HG02981 (cell line): Measurements from ENCODE around the gene PA2G4.
"Not testable (repeated sequence)": the region's sequence is repeated elsewhere in the genome, so short reads cannot be mapped to it uniquely, and the experiment has no call there.

ENCODE experiments used
- ATAC-seq: cut with Tn5 transposase; IDR thresholded peaks from one replicate; pipeline ENCODE4 v1.9.1; 2021; ENCODE audit warnings: mild to moderate bottlenecking, moderate library complexity; ENCODE audit not compliant: unreplicated experiment

Gene PA2G4

GRCh38 chr12:56152132-56152755 is 47.9 kb downstream of the PA2G4 start, which contains the start of gene MYL6B:
TSS of gene MYL6B (plus strand) at chr12:56152587. CDS start at chr12:56153919, 1,332 bp downstream.
- ATAC-seq: peak; percentile 86

DNA sequence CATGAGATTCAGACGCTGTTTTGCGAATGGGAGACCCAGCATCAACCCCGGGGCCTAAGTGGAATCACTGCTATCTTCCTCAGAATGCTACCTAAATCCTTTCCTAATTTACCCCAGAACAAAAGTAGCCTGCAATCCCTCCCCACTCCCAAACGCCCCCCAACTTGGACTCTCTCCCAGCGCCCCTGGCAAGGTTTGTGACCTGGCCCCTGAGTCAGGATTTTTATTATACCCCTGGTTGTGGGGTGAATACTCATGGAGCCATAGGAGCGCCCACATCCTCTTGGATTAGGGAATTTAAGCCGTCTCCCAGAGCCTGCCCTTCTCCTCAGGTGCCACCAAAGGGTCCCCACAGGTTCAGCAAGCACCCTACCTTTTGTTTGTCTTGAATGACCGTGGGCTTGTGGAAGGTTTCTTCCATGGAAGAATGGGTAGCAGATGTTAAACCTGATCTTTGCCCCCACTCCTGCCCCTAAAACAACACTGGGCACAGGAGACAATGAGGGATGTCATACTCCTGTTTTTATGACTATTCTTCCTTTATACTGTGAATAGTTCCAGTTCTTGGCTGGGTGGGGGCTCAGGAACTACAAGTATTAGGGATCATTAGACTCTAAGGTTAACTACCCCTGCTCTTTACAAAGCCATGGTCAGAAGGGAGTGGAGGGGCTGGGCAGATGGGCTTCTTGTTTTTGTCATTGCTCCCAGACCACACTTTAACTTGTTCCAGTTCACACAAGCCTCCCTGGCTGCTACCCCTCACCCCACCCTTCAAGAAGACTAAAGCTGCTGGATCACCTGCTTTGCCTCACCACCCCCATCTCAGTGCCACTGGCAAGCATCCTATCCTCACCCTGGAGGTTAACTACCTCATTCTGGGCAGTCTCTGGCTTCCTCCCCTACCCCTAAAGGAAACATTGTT is 48.7 kb downstream of the PA2G4 start:
- ATAC-seq: no peak

DNA sequence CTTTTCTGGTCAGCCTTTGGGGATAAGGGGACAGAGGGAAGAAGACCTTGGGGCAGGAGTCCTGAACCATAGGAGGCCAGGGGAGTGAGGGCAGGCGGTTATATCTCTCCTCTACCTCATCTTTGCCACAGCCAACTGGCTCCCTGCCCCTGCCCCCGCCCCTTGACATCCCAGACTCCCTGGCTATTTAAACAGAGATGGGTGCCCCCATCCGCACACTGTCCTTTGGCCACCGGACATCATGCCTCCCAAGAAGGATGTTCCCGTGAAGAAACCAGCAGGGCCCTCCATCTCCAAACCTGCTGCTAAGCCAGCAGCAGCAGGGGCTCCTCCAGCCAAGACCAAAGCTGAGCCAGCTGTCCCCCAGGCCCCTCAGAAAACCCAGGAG is 49.3 kb downstream of the PA2G4 start:
- no peak for ATAC-seq

DNA sequence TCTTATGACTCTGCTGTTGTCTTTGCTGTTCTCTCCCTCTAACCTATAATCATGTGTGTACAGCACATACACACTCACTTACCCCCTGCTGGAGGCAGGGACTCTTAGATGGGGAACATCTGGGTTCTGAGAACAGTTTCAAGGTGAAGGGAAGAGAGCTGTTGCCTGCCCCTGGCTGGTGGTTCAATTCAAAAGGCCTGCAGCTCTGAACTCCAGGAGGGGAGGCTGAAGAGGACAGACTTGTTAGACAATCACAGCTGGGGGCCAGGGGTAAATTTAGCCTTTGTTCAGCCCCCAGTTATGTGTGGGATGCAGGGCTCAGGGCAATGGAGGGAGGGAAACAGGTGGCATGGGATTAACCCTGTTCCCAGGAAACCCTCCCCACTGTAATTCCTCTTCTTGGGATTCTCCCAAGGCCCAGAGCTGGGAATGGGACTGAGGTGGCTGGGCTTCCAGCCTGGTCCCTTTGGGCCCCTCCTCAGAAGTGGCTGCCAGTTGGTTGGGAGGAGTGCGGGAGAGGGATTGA is 50.0 kb downstream of the PA2G4 start:
- ATAC-seq: no peak

DNA sequence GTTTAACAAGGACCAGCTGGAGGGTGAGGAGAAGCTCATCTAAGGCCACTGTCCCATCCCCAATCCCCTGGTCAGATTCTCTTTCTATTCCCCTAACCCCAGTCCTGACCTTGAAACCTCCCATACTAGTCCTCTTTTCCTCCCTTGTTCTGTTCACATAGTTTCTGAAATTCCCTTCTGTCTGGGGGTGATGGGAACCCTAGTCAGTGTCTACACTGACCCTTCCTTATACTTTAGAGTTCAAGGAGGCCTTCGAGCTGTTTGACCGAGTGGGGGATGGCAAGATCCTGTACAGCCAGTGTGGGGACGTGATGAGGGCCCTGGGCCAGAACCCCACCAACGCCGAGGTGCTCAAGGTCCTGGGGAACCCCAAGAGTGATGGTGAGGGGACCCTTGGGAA is 50.5 kb downstream of the PA2G4 start:
- ATAC-seq: no peak

GRCh38 chr12:56155256-56155845 is 51.0 kb downstream of the PA2G4 start:
- ATAC-seq: no peak

- ATAC-seq: not testable (repeated sequence)
These were observed 52.3 kb downstream of the PA2G4 start for GRCh38 chr12:56156464-56157200.

DNA sequence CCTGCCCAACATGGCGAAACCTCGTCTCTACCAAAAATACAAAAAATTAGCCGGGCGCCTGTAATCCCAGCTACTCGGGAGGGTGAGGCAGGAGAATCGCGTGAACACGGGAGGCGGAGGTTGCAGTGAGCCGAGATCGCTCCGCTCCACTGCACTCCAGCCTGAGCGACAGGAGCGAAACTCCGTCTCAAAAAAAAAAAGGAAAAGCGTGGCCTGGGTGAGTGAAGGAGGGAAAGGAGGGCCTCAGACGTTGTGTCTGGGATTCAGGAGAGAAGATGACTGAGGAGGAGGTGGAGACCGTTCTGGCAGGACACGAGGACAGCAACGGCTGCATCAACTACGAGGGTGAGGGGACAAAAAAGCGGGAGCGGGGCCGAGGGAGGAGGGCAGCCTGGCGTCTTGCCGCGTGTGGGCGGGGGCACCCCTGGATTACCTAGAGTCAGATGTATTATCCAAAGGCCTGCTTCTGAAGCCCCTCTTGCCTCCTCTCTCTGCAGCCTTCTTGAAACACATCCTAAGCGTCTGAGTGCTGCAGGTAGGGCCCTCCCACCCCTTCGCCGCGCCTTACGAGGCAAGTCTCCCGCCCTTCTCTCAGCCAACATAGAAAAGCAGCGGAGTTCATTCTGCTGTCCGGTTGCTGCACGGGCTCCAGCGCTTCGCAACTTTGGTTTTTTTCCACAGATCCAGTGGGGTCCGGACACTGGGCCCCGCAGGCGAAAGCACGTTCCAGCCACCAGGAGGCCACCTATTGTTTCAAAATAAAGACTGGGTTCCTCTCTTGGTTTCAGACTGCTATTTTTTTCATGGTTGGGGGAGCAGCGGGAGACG is 53.1 kb downstream of the PA2G4 start:
- ATAC-seq: peak; percentile 36

DNA sequence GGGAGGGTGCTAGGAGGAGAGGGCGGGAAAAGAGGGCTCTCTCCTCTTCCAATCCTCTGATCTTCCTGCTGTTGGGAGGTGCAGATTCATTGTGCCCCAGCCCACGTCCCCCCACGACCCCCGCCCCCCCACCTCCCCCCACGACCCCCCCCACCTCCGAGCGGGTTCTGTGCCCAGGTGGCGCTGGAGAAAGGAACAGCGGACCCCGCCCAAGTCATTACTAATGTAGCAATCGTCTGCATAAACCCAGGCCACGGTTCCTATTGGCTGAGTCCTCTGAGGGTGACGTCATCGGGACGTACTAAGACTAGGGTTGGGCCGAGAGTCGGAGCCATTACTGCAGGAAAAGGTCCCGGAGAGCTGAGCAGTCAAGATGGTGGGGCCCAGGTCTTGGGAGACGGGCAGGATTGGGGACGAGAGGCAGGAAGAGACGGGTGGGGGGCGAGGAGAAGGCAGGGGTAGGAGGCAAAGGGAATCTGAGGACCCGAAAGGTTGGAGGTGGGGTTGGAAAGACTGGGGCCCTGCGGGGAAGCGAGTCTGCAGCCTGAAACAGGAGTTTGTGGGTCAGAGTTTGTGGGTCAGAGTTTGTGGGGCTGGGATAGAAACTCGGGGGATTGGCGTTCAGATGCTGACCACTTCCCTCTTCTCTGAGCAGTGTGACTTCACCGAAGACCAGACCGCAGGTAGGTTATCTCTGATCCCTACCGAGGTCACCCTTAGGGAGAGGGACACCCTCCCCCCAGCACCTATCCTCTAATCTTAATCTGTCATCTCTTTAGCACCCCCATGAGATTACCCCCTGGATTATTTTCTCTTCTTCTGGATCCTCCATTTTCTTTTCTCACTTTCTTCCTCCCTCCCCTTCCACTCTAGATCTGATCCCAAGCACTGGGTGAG is 53.9 kb downstream of the PA2G4 start, which contains the start of gene MYL6:
Gene MYL6 (plus strand): TSS at position 331 of the 897 bp plus-strand sequence. CDS start 43 bp downstream, at position 374.
- ATAC-seq: peak; percentile 82

DNA sequence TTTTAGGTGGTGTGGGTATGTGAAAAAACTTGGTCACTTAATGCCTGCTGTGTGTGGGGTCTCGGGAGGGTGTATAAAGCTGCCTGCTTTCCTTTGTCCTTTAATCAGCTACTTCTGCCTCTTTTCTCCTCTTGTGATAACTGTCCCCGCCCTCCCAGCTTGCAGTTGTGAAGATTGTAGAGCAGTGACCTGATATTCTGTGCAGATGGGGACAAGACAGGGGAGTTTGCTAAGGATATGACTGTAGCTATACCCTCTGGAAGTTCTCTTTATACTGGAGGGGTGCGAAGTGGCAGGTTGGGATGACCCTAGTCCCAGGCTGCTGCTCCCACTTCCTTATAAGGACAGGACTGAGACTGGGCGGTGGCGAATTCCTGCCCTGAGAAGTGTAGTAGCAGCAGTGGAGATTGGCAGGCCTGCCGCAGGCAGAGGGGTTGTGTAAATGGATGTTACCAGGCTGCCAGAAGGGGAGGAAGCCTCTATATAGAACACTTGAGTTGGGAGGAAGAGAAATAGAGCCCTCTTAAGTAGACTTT is 54.6 kb downstream of the PA2G4 start:
- ATAC-seq: no peak

GRCh38 chr12:56159482-56160192 is 55.3 kb downstream of the PA2G4 start:
- no peak for ATAC-seq

GRCh38 chr12:56160193-56160763 is 55.9 kb downstream of the PA2G4 start:
- no peak for ATAC-seq

GRCh38 chr12:56160894-56161689 is 56.7 kb downstream of the PA2G4 start:
- ATAC-seq: no peak

- ATAC-seq: no peak
These were observed 57.5 kb downstream of the PA2G4 start for GRCh38 chr12:56161690-56162351.

GRCh38 chr12:56162468-56163290 is 58.3 kb downstream of the PA2G4 start:
- ATAC-seq: no peak
